Activated naive CD8-positive, alpha-beta T cell (primary cell): ENCODE data around the gene RAPGEF1.
"Not testable (repeated sequence)": the region's sequence is repeated elsewhere in the genome, so short reads cannot be mapped to it uniquely, and the experiment has no call there.

Source experiments
- H3K27ac Mint-ChIP-seq: one replicate; pipeline ENCODE4 v1.8.0; 2021; ENCODE audit warnings: mixed read lengths
- H3K27me3 Mint-ChIP-seq: one replicate; pipeline ENCODE4 v1.8.0; 2021; ENCODE audit warnings: mixed read lengths
- H3K36me3 Mint-ChIP-seq: one replicate; pipeline ENCODE4 v1.8.0; 2021; ENCODE audit warnings: mixed read lengths
- H3K4me1 Mint-ChIP-seq: one replicate; pipeline ENCODE4 v1.8.0; 2021; ENCODE audit warnings: low read depth, mixed read lengths
- H3K4me3 Mint-ChIP-seq: one replicate; pipeline ENCODE4 v1.8.0; 2021; ENCODE audit warnings: mild to moderate bottlenecking, mixed read lengths
- H3K9me3 Mint-ChIP-seq: one replicate; pipeline ENCODE4 v1.8.0; 2021; ENCODE audit warnings: low read depth, mixed read lengths

The RAPGEF1 gene

GRCh38 chr9:131574730-131575640 is 164.9 kb downstream of the RAPGEF1 start:
- no peaks in the 10 kb centered on the region for H3K36me3 Mint-ChIP-seq
- no peaks in the 10 kb centered on the region for H3K9me3 Mint-ChIP-seq
- no peaks in the 10 kb centered on the region for H3K27me3 Mint-ChIP-seq
- peaks cover 21% of the 10 kb centered on the region for H3K4me1 Mint-ChIP-seq
- H3K4me3 Mint-ChIP-seq: no peak overlapping the region
- no peak overlapping the region for H3K27ac Mint-ChIP-seq

- H3K27me3 Mint-ChIP-seq: no peaks in the 10 kb centered on the region
- peaks cover 2% of the 10 kb centered on the region for H3K4me1 Mint-ChIP-seq
- H3K36me3 Mint-ChIP-seq: peaks cover 7% of the 10 kb centered on the region
- no peak overlapping the region for H3K27ac Mint-ChIP-seq
- no peaks in the 10 kb centered on the region for H3K9me3 Mint-ChIP-seq
- H3K4me3 Mint-ChIP-seq: no peak overlapping the region
Observed at GRCh38 chr9:131567910-131568309, 172.0 kb downstream of the RAPGEF1 start.

DNA sequence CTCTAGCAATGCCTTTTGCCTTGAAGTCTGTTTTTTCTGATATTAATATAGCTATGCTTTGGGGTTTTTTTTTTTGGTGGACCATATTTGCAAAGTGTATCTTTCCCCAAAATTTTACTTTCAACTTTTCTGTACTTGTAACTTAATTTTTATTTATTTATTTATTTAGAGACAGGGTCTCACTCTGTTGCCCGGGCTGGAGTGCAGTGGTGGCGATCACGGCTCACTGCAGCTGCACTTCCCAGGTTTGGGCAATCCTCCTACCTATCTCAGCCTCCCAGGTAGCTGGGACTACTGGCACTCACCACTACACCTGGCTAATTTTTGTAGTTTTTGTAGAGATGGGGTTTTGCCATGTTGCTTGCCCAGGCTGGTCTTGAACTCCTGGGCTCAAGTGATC is 173.7 kb downstream of the RAPGEF1 start:
- H3K36me3 Mint-ChIP-seq: peaks cover 7% of the 10 kb centered on the region
- no peak overlapping the region for H3K4me3 Mint-ChIP-seq
- H3K4me1 Mint-ChIP-seq: peaks cover 2% of the 10 kb centered on the region
- no peaks in the 10 kb centered on the region for H3K9me3 Mint-ChIP-seq
- H3K27ac Mint-ChIP-seq: no peak overlapping the region
- no peaks in the 10 kb centered on the region for H3K27me3 Mint-ChIP-seq

- Mint-ChIP-seq H3K36me3 (peaks cover 7% of the 10 kb centered on the region), H3K4me3 (no peak overlapping the region), H3K9me3 (no peaks in the 10 kb centered on the region), H3K4me1 (peaks cover under 1% of the 10 kb centered on the region), H3K27ac (no peak overlapping the region), H3K27me3 (no peaks in the 10 kb centered on the region)
Observed at GRCh38 chr9:131565369-131565768, 174.5 kb downstream of the RAPGEF1 start.

- H3K27ac Mint-ChIP-seq: no peak overlapping the region
Observed at GRCh38 chr9:131562032-131562959, 177.6 kb downstream of the RAPGEF1 start.

DNA sequence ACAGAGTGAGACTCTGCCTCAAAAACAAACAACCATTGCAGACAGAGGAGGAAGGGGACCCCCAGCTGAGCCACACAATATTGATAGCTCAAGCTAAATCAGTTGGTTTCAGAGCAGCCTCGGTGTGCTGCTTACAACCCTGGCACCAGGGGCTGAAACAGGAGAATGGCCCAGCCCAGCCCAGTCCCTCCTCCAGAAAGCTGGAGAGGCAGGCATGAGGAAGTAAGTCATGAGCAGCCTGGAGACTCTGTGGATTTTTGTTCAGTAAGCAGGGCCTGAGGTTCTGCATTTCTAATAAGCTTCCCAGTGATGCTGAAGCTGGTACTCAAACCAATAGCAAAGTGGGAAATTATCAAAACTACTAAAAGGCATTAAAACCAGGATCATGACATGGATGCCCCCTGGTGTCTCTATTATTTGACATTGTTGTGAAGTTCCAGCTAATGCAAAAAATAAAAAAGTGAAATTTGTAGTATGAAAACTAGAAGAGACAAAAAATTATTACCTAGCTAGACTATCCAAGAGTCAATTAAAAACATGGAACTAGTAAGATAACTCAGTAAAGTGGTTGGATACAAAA is 180.4 kb downstream of the RAPGEF1 start:
- Mint-ChIP-seq H3K4me1 (peaks cover 2% of the 10 kb centered on the region), H3K4me3 (no peak overlapping the region), H3K9me3 (no peaks in the 10 kb centered on the region), H3K27ac (no peak overlapping the region), H3K36me3 (peaks cover 3% of the 10 kb centered on the region), H3K27me3 (peaks cover 6% of the 10 kb centered on the region)

More at GRCh38 chr9:131562032-131562959, 177.6 kb downstream of the RAPGEF1 start:
- Mint-ChIP-seq H3K36me3 (peaks cover 2% of the 10 kb centered on the region), H3K4me1 (no peaks in the 10 kb centered on the region), H3K4me3 (no peak overlapping the region), H3K9me3 (no peaks in the 10 kb centered on the region), H3K27me3 (no peaks in the 10 kb centered on the region)

DNA sequence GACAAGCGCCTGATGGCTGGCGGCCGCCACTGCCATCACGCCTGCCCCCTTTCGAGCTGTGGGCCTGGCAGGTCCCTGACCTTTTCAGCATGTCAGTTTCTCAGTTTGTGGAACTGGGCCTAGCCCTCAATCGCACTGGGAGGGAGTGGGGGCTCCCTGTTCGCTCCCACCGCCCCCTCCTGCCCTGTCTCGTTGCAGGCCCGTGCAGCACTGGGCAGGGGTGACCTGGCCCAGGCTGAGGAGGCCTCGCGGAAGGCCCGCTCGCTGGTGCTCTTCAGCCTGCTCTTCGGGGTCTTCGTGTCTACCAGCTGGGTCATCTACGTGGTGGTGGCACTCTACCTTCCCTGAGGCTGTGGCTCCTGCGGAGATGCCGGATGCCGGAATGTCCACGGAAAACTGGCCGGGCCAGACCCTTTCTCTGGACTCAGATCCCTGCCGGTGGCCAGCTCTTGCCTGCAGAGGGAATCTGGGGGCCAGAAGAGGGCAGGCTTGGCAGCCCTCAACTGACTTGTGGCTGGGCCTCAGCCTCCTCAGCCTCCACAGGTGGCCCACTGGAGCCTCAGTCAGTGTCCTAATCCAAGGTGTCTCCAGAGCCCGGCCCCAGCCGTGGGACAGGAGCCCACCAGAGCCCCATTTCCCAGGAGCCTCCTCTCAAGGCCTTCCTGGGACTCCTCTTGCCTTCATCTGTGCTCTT is 181.9 kb downstream of the RAPGEF1 start:
- peaks cover 4% of the 10 kb centered on the region for H3K4me1 Mint-ChIP-seq
- H3K4me3 Mint-ChIP-seq: no peak overlapping the region
- peaks cover 3% of the 10 kb centered on the region for H3K36me3 Mint-ChIP-seq
- peaks cover 12% of the 10 kb centered on the region for H3K27me3 Mint-ChIP-seq
- H3K9me3 Mint-ChIP-seq: no peaks in the 10 kb centered on the region
- no peak overlapping the region for H3K27ac Mint-ChIP-seq

DNA sequence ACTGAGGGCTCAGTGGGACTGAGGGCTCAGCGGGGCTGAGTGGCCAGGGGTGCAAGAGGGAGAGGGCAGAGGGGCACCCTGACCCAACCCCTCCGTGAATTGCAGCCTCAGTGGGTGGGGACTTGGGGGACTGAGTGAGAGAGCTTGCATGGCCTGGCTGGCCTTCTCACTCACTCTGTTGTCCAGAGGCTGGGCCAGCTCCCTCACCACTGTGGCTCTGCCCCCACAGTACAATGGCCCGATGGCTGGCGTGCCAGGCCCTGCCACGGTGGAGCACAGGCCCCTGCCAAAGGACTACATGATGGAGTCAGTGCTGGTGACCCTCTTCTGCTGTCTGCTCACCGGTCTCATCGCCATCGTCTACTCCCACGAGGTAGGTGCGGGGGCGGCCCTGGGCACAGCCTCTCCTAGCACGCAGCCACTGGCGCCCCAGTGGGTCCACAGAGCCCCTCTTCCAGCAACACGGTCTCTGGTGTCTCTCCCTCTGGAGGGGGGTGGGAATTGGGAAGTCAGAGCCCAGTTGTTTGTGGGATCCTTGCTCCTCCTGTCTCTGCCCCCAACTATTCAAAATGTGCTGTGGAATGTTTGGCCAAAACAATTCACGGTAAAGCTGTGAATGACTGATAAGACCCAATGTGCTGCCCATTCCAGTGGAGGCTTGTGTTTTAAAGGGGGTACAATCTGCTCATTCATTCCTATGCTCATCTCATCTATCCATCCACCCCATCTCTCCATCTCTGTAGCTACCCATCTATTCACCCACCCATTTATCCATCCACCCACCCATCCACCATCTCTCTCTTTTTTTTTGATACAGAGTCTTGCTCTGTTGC is 183.8 kb downstream of the RAPGEF1 start:
- Mint-ChIP-seq H3K36me3 (peaks cover 3% of the 10 kb centered on the region), H3K4me3 (no peak overlapping the region), H3K27ac (no peak overlapping the region), H3K9me3 (no peaks in the 10 kb centered on the region), H3K27me3 (peaks cover 15% of the 10 kb centered on the region), H3K4me1 (peaks cover 4% of the 10 kb centered on the region)

DNA sequence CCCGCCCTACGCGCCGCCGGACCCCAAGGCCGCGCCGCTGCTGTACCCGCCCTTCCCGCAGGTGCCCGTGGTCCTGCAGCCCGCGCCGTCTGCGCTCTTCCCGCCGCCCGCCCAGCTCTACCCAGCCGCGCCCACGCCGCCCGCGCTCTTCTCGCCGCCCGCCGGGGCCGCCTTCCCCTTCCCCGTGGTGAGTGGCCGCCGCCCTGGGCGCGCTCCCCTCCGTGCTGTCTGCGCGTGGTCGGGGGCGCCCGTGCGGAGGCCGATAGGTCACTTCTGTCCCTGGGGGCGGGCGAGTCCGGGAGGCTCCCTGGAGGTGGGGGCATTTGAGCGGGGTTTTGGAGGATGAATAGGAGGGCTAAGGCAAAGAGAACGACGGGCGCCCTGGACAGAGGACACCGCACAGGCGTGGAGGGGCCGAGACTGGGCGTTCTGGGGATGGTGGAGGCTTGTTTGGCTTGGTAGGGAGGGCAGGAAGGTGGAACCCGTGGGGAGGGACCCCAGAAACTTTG is 185.0 kb downstream of the RAPGEF1 start:
- no peak overlapping the region for H3K27ac Mint-ChIP-seq
- H3K27me3 Mint-ChIP-seq: peaks cover 20% of the 10 kb centered on the region
- no peaks in the 10 kb centered on the region for H3K9me3 Mint-ChIP-seq
- peaks cover 3% of the 10 kb centered on the region for H3K36me3 Mint-ChIP-seq
- peak overlapping the region; percentile 56 for H3K4me3 Mint-ChIP-seq
- H3K4me1 Mint-ChIP-seq: peaks cover 4% of the 10 kb centered on the region

- H3K9me3 Mint-ChIP-seq: no peaks in the 10 kb centered on the region
- no peak overlapping the region for H3K27ac Mint-ChIP-seq
- peaks cover 3% of the 10 kb centered on the region for H3K36me3 Mint-ChIP-seq
- H3K4me3 Mint-ChIP-seq: no peak overlapping the region
- H3K27me3 Mint-ChIP-seq: peaks cover 25% of the 10 kb centered on the region
- peaks cover 4% of the 10 kb centered on the region for H3K4me1 Mint-ChIP-seq
Observed at GRCh38 chr9:131554087-131554842, 185.6 kb downstream of the RAPGEF1 start.

- H3K4me3 Mint-ChIP-seq: no peak overlapping the region
- no peak overlapping the region for H3K27ac Mint-ChIP-seq
- H3K9me3 Mint-ChIP-seq: no peaks in the 10 kb centered on the region
- H3K4me1 Mint-ChIP-seq: peaks cover 13% of the 10 kb centered on the region
- peaks cover 5% of the 10 kb centered on the region for H3K36me3 Mint-ChIP-seq
- H3K27me3 Mint-ChIP-seq: peaks cover 46% of the 10 kb centered on the region
Observed at GRCh38 chr9:131552030-131552429, 187.8 kb downstream of the RAPGEF1 start.

DNA sequence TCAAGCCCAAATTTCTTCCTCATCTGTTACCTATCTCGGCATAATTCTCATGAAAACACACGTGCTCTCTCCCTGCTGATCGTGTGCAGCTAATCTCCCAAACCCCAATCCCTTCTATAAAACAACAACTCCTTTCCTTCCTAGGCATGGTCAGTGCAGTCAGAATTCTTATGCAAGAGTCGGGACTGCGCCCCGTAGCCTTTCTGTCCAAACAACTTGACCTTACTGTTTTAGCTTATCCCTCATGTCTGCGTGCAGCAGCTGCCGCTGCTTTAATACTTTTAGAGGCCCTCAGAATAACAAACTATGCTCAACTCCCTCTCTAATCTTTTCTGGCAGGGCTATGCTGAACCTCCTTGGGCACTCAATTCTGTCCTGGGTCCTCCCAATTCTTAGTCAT is 189.4 kb downstream of the RAPGEF1 start:
- not testable (repeated sequence) for H3K9me3 Mint-ChIP-seq, H3K4me3 Mint-ChIP-seq, H3K27ac Mint-ChIP-seq, H3K36me3 Mint-ChIP-seq
- H3K27me3 Mint-ChIP-seq: peaks cover 43% of the 10 kb centered on the region
- peaks cover 19% of the 10 kb centered on the region for H3K4me1 Mint-ChIP-seq

GRCh38 chr9:131549186-131549585 is 190.7 kb downstream of the RAPGEF1 start:
- Mint-ChIP-seq H3K4me1 (peaks cover 17% of the 10 kb centered on the region), H3K4me3 (peak overlapping the region; percentile 2), H3K27me3 (peaks cover 40% of the 10 kb centered on the region)
- not testable (repeated sequence) for H3K36me3 Mint-ChIP-seq, H3K9me3 Mint-ChIP-seq, H3K27ac Mint-ChIP-seq
